CD14-positive monocyte (primary cell): ENCODE measurements around the gene HOATZ. TPM values are rescaled to one million over a fixed set of nuclear protein-coding genes. Genes with fewer than 3 reads are reported as not detected.
A peak's percentile ranks its signal among the peaks of the same experiment; 100 is the strongest.

ENCODE experiments used
- DNase-seq, 3 donors: peaks; one replicate each; pipeline ENCODE4 v3.0.0-alpha.2; 2011 to 2022
- H2AFZ ChIP-seq: 2 replicates; pipeline ENCODE4 v1.6.0; 2012; ENCODE audit warnings: mild to moderate bottlenecking, low read depth, low read length, inconsistent platforms; ENCODE audit not compliant: insufficient read depth, poor library complexity, severe bottlenecking
- H3K27ac ChIP-seq, 2 donors: 1 replicate in 1 of 2; 2 replicates in 1 of 2; pipeline ENCODE4 v1.5.1; 2012 to 2013; ENCODE audit warnings: low read length in 2 of 2, control low read depth in 1 of 2, inconsistent platforms in 1 of 2, low read depth in 1 of 2, mild to moderate bottlenecking in 1 of 2
- H3K27me3 ChIP-seq, 2 donors: one replicate each; pipeline versions ENCODE4 v1.6.0 to v1.6.1; 2011 to 2013; ENCODE audit warnings: low read length in 2 of 2; ENCODE audit not compliant: control insufficient read depth in 2 of 2, insufficient read depth in 2 of 2
- H3K36me3 ChIP-seq, 2 donors: replicated peaks in 1 of 2; 1 replicate in 1 of 2; 2 replicates in 1 of 2; pipeline versions ENCODE4 v1.5.1 to v1.6.1; 2012 to 2013; ENCODE audit warnings: low read length in 2 of 2, control low read depth in 1 of 2, inconsistent platforms in 1 of 2, mild to moderate bottlenecking in 1 of 2; ENCODE audit not compliant: insufficient read depth in 2 of 2, control insufficient read depth in 1 of 2
- H3K4me1 ChIP-seq, 2 donors: 1 replicate in 1 of 2; 2 replicates in 1 of 2; pipeline versions ENCODE4 v1.5.1 to v1.6.1; 2012 to 2013; ENCODE audit warnings: low read length in 2 of 2, control low read depth in 1 of 2, inconsistent platforms in 1 of 2, mild to moderate bottlenecking in 1 of 2, moderate library complexity in 1 of 2; ENCODE audit not compliant: insufficient read depth in 2 of 2, control insufficient read depth in 1 of 2
- H3K4me2 ChIP-seq: replicated peaks from 2 replicates; pipeline ENCODE3; 2012; ENCODE audit warnings: low read length, moderate library complexity, mild to moderate bottlenecking; ENCODE audit not compliant: poor library complexity, severe bottlenecking; ENCODE audit errors: extremely low read depth
- H3K4me3 ChIP-seq, 3 experiments: fragments of 200-600 bp in 1 of 3; sonication (generic) in 1 of 3; replicated peaks in 1 of 3; 1 replicate in 2 of 3; 2 replicates in 1 of 3; pipeline ENCODE4 v1.5.1; 2011 to 2013; ENCODE audit warnings: low read length in 3 of 3, mild to moderate bottlenecking in 3 of 3, control low read depth in 2 of 3, low read depth in 2 of 3, inconsistent platforms in 1 of 3, moderate library complexity in 1 of 3
- H3K79me2 ChIP-seq: 2 replicates; pipeline ENCODE4 v1.6.0; 2012; ENCODE audit warnings: mild to moderate bottlenecking, control low read depth, inconsistent platforms, low read length, moderate library complexity; ENCODE audit not compliant: insufficient read depth
- H3K9ac ChIP-seq: 2 replicates; pipeline ENCODE4 v1.6.0; 2017; ENCODE audit warnings: low read length, mild to moderate bottlenecking; ENCODE audit not compliant: insufficient read depth, poor library complexity, severe bottlenecking
- H3K9me3 ChIP-seq, 2 donors: replicated peaks in 1 of 2; 1 replicate in 1 of 2; 2 replicates in 1 of 2; pipeline versions ENCODE4 v1.5.1 to v1.6.1; 2012 to 2013; ENCODE audit warnings: low read length in 2 of 2, control low read depth in 1 of 2; ENCODE audit not compliant: control insufficient read depth in 1 of 2, insufficient read depth in 1 of 2
- H4K20me1 ChIP-seq: 2 replicates; pipeline ENCODE4 v1.6.0; 2012; ENCODE audit warnings: mild to moderate bottlenecking, low read length, control low read depth, moderate library complexity; ENCODE audit not compliant: insufficient read depth
- H3K27ac Mint-ChIP-seq, 7 donors: one replicate each; pipeline ENCODE4 v1.8.0; 2020; ENCODE audit warnings: mild to moderate bottlenecking in 7 of 7, mixed read lengths in 7 of 7, moderate library complexity in 6 of 7, inconsistent platforms in 2 of 7
- H3K27me3 Mint-ChIP-seq, 3 donors: one replicate each; pipeline ENCODE4 v1.8.0; 2021 to 2022; ENCODE audit warnings: low read depth in 3 of 3, mild to moderate bottlenecking in 3 of 3, mixed read lengths in 3 of 3, moderate library complexity in 3 of 3, inconsistent platforms in 1 of 3
- H3K36me3 Mint-ChIP-seq, 2 donors: one replicate each; pipeline ENCODE4 v1.8.0; 2020; ENCODE audit warnings: mixed read lengths in 2 of 2, inconsistent platforms in 1 of 2, mild to moderate bottlenecking in 1 of 2
- H3K4me1 Mint-ChIP-seq: one replicate; pipeline ENCODE4 v1.8.0; 2020; ENCODE audit warnings: mild to moderate bottlenecking, mixed read lengths
- H3K4me3 Mint-ChIP-seq, 2 donors: one replicate each; pipeline ENCODE4 v1.8.0; 2020; ENCODE audit warnings: mild to moderate bottlenecking in 2 of 2, mixed read lengths in 2 of 2, moderate library complexity in 1 of 2
- H3K9me3 Mint-ChIP-seq, 7 donors: one replicate each; pipeline ENCODE4 v1.8.0; 2020 to 2022; ENCODE audit warnings: mixed read lengths in 7 of 7, mild to moderate bottlenecking in 6 of 7, moderate library complexity in 6 of 7, inconsistent platforms in 2 of 7
- WGBS: methylation state at CpG from one replicate; pipeline ENCODE4 v1.1.5; 2013; ENCODE audit warnings: missing lambda C conversion rate; ENCODE audit not compliant: insufficient coverage; 5-methylcytosine and 5-hydroxymethylcytosine counted together
- intact Hi-C, 2 donors: fragments of 100-400 bp; cut with micrococcal nuclease; formaldehyde crosslinking; loops; one replicate each; pipeline versions ENCODE4 v1.15.0 to v1.15.1; 2023
- polyA plus RNA-seq, 3 donors: library from polyadenylated mRNA; depleted of rRNA in 1 of 3; unstranded in 2 of 3; stranded (reverse) in 1 of 3; fragments of 300-500 nt in 2 of 3; fragments of >200 nt in 1 of 3; fragmentation: Illumina TruSeq in 2 of 3; gene quantifications; 1 replicate in 2 of 3; 2 replicates in 1 of 3; pipeline ENCODE4 v1.2.3, GENCODE V29; 2012 to 2021
- TF ChIP-seq, protein P1 (sequence below): fragments of 200-600 bp; IDR thresholded peaks from one replicate; pipeline ENCODE4 v1.8.0; 2022; ENCODE audit warnings: antibody characterized with exemption, mild to moderate bottlenecking

Gene HOATZ
- polyA plus RNA-seq, 3 donors: not detected

DNA sequence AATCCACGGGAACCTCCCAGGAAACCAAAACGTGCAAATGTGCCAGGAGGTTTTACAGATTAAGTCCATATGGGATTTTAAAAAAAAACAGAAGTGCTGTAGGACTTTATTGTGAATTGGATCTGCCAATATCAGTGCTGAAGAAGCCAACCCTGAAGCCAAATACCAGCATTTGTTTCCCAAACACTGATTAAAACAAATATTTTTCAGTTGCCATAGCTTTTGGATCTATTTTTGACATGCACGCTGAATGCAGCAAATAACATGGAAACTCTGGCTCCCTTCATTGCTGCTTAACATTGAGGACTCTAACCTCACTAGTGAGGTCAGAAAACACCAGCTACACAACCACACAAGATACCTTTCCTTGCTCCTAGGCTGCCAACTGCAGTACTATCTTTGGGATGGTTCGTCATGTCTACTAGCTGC lies 59.3 kb downstream of the HOATZ start:
- Mint-ChIP-seq H3K27me3 (peaks cover 0 to 2% (median 0%) of the 10 kb centered on the region in 3 donors), H3K36me3 (no peaks in the 10 kb centered on the region), H3K27ac (no peak overlapping the region), H3K4me1 (peaks cover 10% of the 10 kb centered on the region), H3K4me3 (no peak overlapping the region), H3K9me3 (peaks cover 0 to 2% (median 0%) of the 10 kb centered on the region in 7 donors)
- Histone ChIP-seq H3K4me2 (no peak overlapping the region), H2AFZ (peak overlapping the region; percentile 43), H3K9ac (no peak overlapping the region), H3K36me3 (no peaks in the 10 kb centered on the region), H3K4me1 (no peaks in the 10 kb centered on the region), H3K9me3 (no peaks in the 10 kb centered on the region), H4K20me1 (no peaks in the 10 kb centered on the region), H3K27ac (no peak overlapping the region), H3K79me2 (no peaks in the 10 kb centered on the region), H3K4me3 (no peak overlapping the region), H3K27me3 (no peaks in the 10 kb centered on the region)
- TF ChIP-seq, protein P1, sequence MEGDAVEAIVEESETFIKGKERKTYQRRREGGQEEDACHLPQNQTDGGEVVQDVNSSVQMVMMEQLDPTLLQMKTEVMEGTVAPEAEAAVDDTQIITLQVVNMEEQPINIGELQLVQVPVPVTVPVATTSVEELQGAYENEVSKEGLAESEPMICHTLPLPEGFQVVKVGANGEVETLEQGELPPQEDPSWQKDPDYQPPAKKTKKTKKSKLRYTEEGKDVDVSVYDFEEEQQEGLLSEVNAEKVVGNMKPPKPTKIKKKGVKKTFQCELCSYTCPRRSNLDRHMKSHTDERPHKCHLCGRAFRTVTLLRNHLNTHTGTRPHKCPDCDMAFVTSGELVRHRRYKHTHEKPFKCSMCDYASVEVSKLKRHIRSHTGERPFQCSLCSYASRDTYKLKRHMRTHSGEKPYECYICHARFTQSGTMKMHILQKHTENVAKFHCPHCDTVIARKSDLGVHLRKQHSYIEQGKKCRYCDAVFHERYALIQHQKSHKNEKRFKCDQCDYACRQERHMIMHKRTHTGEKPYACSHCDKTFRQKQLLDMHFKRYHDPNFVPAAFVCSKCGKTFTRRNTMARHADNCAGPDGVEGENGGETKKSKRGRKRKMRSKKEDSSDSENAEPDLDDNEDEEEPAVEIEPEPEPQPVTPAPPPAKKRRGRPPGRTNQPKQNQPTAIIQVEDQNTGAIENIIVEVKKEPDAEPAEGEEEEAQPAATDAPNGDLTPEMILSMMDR: no peak
- DNase-seq: no peak
- intact Hi-C loops: no loop called here
- 100% methylated on average over 1 of the region's 4 CpGs for WGBS

DNA sequence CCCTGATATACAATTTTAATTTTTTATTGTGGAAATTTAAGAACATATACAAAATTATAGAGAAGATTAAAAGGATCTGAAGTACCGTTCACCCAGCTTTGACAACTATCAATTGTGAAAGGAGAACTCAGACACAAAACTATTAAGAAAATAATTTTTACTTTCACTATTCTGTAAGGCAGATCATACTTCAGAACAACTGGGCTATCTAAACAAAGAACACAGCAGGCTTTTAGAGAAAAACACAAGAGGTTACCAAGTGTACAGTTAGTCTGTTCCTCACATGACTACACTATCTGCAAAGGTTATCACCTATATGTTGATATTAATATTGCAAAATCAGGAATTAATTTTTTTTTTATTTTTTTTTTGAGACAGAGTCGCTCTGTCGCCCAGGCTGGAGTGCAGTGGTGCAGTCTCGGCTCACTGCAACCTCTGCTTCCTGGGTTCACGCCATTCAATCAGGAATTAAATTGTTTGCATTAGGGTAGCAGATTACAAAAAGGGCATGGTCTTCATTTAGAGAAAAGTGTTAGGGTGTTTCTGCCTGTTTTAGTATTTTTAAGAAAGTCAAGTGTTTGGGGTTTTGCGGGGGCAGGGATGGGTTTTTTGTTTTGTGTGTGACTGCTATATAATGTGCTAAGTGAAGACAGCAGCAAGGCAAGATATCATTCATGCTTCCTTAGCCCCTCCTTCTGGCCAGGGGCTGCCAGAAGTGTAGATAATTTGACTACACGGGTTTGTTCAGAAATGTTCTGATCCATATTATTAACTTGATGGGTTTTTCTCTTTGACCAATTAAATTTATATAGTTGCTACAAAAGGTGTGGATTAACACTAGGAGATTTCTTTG lies 60.0 kb downstream of the HOATZ start:
- Histone ChIP-seq H3K36me3 (no peaks in the 10 kb centered on the region), H3K4me3 (peak overlapping the region in 1 of 3 experiments; percentile 8), H3K27me3 (no peaks in the 10 kb centered on the region), H4K20me1 (no peaks in the 10 kb centered on the region), H2AFZ (peak overlapping the region; percentile 43), H3K79me2 (no peaks in the 10 kb centered on the region), H3K9me3 (no peaks in the 10 kb centered on the region), H3K9ac (peak overlapping the region; percentile 4), H3K4me2 (peak overlapping the region; percentile 26), H3K4me1 (no peaks in the 10 kb centered on the region), H3K27ac (no peak overlapping the region)
- Mint-ChIP-seq H3K36me3 (no peaks in the 10 kb centered on the region), H3K4me3 (peak overlapping the region; percentile 65 to 80), H3K27ac (peak overlapping the region in 2 of 7 donors; percentile 10 to 43), H3K4me1 (peaks cover 10% of the 10 kb centered on the region), H3K27me3 (peaks cover 0 to 2% (median 0%) of the 10 kb centered on the region in 3 donors), H3K9me3 (peaks cover 0 to 2% (median 0%) of the 10 kb centered on the region in 7 donors)
- WGBS: 80% methylated on average over 5 of the region's 7 CpGs
- intact Hi-C loops: no loop called here
- TF ChIP-seq, protein P1: no peak
- no peak for DNase-seq
